ENCODE measurements around the gene IL17RC.

DNA sequence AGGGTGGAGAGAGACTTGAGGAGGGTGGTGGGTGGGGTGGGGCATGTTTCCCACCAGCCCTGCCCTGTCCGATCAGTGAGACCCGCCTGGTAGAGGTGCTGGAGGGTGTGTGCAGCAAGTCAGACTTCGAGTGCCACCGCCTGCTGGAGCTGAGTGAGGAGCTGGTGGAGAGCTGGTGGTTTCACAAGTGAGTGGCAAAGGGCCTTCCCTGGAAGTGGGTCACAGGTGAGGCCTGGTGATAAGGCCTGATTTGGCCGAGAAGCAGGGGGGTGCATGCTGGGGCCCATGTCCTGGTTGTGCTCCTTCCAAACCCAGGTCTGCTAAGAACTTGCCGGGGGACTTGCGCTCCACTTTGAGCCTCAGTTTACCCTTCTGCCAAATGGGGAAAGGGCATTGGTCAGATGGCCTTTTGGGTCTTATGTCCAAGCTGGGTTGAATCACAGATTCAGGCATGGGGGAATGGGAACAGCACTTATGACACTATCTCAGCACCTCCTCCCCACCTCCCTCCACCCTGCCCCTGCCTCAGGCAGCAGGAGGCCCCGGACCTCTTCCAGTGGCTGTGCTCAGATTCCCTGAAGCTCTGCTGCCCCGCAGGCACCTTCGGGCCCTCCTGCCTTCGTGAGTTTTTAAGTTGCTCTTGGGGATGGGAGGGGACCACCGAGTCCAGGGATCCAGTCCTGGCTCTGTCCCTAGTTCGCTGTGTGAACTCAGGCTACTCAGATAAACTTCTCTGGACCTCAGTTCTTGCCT is 20.8 kb downstream of the IL17RC start:
- TF ChIP-seq, protein P1, sequence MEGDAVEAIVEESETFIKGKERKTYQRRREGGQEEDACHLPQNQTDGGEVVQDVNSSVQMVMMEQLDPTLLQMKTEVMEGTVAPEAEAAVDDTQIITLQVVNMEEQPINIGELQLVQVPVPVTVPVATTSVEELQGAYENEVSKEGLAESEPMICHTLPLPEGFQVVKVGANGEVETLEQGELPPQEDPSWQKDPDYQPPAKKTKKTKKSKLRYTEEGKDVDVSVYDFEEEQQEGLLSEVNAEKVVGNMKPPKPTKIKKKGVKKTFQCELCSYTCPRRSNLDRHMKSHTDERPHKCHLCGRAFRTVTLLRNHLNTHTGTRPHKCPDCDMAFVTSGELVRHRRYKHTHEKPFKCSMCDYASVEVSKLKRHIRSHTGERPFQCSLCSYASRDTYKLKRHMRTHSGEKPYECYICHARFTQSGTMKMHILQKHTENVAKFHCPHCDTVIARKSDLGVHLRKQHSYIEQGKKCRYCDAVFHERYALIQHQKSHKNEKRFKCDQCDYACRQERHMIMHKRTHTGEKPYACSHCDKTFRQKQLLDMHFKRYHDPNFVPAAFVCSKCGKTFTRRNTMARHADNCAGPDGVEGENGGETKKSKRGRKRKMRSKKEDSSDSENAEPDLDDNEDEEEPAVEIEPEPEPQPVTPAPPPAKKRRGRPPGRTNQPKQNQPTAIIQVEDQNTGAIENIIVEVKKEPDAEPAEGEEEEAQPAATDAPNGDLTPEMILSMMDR (IDR thresholded peaks at IDR 0.05) = no peak
- no peak for TF ChIP-seq EP300 (IDR thresholded peaks at IDR 0.05)
- no peak for TF ChIP-seq POLR2AphosphoS5 (IDR thresholded peaks at IDR 0.05)
